ENCODE measurements around the gene SLC6A13.

The SLC6A13 gene

GRCh38 chr12:175759-176158 lies 86.9 kb downstream of the SLC6A13 start:
- DNase-seq = no peak

- peak in 1 of 2 experiments; percentile 73 for DNase-seq
Observed at GRCh38 chr12:175250-175649, 87.4 kb downstream of the SLC6A13 start.

DNA sequence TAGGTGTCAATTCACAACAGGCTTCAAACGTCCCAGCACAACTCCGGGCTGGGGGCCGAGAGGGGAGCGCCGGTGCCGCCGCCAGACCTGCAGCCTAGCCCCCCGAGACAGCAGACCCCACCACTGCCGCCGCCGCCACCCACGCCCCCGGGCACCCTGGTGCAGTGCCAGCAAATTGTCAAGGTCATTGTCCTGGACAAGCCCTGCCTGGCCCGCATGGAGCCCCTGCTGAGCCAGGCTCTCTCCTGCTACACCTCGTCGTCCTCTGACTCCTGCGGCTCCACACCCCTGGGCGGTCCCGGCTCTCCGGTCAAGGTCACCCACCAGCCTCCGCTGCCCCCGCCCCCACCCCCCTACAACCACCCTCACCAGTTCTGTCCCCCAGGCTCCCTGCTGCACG lies 88.0 kb downstream of the SLC6A13 start:
- DNase-seq = no peak

- no peak for DNase-seq
Observed at GRCh38 chr12:174124-174523, 88.5 kb downstream of the SLC6A13 start.

DNA sequence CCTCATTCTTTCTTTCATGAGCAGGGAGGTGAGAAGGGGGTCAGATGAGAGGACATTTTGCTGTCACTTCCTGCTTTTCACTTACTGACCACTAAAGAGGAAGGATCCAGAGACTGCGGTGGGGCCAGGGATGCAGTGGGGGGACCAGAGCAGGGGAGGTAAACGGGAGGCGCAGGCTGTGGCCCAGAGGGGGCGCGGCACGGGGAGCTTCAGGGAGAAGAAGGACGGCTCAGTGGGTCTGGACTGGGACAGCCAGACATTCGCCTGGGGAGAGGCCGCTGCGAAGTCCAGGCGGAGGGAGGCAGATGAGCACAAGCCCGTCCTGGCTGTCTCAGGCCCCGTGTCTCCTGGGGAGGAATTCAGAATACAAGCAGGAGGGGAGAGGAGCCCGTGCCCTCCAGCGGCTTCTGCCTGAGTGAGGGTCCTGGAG lies 89.9 kb downstream of the SLC6A13 start:
- no peak for DNase-seq

GRCh38 chr12:171743-172676 lies 90.6 kb downstream of the SLC6A13 start:
- DNase-seq = no peak

DNA sequence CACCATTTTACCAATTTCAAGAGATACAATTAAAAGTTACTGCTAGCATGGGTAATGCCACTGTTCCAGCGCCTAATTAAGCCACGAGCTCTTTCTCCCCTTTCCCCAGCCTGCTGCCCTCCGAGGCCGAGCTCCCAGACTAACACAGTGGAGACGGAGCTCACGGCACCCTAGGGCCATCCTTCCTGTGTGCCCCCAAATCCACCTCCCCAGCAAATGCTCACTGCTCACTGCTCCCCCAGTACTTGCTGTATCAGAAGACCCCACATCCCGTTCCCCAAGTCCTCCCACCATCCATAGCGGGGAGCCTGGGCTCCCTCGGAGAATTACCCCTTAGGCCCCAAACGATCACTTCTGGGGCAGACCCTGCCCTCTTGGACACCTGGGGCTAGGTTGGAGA lies 91.4 kb downstream of the SLC6A13 start:
- no peak for DNase-seq

All from NCI-H446 (cell line).